Upper lobe of left lung (tissue), 4 donors: ENCODE measurements around the gene DSTYK.

Source experiments
- EP300 ChIP-seq, 4 donors: sonication (generic); formaldehyde crosslinking; IDR thresholded peaks; one replicate each; pipeline ENCODE4 v1.5.1; 2017; ENCODE audit warnings: antibody characterized with exemption in 4 of 4, control low read depth in 2 of 4
- POLR2A ChIP-seq, 4 donors: fragments of 450-650 bp; IDR thresholded peaks; one replicate each; pipeline ENCODE4 v1.5.1; 2016 to 2017; ENCODE audit warnings: antibody characterized with exemption in 4 of 4, mild to moderate bottlenecking in 2 of 4
- POLR2AphosphoS5 ChIP-seq, 2 donors: sonication (generic); formaldehyde crosslinking; IDR thresholded peaks; one replicate each; pipeline ENCODE4 v1.5.1; 2017; ENCODE audit warnings: antibody characterized with exemption in 2 of 2
- TF ChIP-seq, protein P1 (sequence below), 6 experiments: fragments of 450-650 bp in 4 of 6; fragments of 200-600 bp in 2 of 6; sonication (generic) in 2 of 6; IDR thresholded peaks; one replicate each; pipeline ENCODE4 v1.5.1; 2016 to 2019; ENCODE audit warnings: antibody characterized with exemption in 6 of 6

- TF ChIP-seq POLR2A (IDR thresholded peaks at IDR 0.05): no peak
- TF ChIP-seq, protein P1, sequence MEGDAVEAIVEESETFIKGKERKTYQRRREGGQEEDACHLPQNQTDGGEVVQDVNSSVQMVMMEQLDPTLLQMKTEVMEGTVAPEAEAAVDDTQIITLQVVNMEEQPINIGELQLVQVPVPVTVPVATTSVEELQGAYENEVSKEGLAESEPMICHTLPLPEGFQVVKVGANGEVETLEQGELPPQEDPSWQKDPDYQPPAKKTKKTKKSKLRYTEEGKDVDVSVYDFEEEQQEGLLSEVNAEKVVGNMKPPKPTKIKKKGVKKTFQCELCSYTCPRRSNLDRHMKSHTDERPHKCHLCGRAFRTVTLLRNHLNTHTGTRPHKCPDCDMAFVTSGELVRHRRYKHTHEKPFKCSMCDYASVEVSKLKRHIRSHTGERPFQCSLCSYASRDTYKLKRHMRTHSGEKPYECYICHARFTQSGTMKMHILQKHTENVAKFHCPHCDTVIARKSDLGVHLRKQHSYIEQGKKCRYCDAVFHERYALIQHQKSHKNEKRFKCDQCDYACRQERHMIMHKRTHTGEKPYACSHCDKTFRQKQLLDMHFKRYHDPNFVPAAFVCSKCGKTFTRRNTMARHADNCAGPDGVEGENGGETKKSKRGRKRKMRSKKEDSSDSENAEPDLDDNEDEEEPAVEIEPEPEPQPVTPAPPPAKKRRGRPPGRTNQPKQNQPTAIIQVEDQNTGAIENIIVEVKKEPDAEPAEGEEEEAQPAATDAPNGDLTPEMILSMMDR (IDR thresholded peaks at IDR 0.05): no peak
- no peak for TF ChIP-seq POLR2AphosphoS5 (IDR thresholded peaks at IDR 0.05)
- TF ChIP-seq EP300 (IDR thresholded peaks at IDR 0.05): no peak
These were observed 67.3 kb downstream of the DSTYK start for GRCh38 chr1:205144046-205144720.
